ENCODE results near the gene APOBEC3G.
"Not testable (repeated sequence)": the region's sequence is repeated elsewhere in the genome, so short reads cannot be mapped to it uniquely, and the experiment has no call there.

Gene APOBEC3G

DNA sequence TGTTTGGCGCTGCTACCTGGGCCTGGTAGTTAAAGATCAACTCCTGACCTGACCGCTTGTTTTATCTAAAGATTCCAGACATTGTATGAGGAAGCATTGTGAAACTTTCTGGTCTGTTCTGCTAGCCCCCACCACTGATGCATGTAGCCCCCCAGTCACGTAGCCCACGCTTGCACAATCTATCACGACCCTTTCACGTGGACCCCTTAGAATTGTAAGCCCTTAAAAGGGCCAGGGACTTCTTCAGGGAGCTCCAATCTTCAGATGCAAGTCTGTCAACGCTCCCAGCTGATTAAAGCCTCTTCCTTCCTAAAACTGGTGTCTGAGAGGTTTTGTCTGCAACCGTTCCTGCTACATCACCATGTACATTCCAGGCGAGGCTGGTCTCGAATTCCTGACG, 21.4 kb upstream of the APOBEC3G start:
- Histone ChIP-seq H3K36me3 (no peaks in the 10 kb centered on the region), H3K9me3 (no peaks in the 10 kb centered on the region), H3K4me1 (ENCODE audit: control insufficient read depth in 1 of 2, insufficient read depth in 1 of 2, low read depth in 1 of 2, low read length in 1 of 2) (no peaks in the 10 kb centered on the region), H3K4me3 (ENCODE audit: low read depth in 1 of 2, low read length in 1 of 2) (no peak overlapping the region), H3K27me3 (no peaks in the 10 kb centered on the region), H3K27ac (no peak overlapping the region)
- TF ChIP-seq, protein P1, sequence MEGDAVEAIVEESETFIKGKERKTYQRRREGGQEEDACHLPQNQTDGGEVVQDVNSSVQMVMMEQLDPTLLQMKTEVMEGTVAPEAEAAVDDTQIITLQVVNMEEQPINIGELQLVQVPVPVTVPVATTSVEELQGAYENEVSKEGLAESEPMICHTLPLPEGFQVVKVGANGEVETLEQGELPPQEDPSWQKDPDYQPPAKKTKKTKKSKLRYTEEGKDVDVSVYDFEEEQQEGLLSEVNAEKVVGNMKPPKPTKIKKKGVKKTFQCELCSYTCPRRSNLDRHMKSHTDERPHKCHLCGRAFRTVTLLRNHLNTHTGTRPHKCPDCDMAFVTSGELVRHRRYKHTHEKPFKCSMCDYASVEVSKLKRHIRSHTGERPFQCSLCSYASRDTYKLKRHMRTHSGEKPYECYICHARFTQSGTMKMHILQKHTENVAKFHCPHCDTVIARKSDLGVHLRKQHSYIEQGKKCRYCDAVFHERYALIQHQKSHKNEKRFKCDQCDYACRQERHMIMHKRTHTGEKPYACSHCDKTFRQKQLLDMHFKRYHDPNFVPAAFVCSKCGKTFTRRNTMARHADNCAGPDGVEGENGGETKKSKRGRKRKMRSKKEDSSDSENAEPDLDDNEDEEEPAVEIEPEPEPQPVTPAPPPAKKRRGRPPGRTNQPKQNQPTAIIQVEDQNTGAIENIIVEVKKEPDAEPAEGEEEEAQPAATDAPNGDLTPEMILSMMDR (IDR thresholded peaks at IDR 0.05): no peak

DNA sequence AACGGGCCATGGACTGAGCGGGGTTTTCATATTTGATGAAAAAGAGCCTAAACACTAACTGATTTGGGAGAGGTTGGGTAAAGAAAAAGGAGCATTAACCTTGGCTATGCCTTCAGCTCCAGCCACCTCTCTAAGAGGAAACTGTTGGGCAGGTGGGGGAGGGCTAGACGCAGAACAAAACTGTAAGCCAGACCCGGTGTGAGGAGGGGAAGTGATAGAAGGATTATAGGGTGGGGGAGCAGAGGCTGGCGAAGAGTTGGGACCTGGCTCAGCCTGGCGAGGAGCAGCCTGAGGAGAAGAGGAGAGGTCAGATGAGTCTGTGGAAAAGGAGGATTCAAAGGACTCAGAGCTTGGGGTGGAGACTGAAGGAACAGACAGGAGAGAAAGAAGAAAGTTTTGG, 15.8 kb upstream of the APOBEC3G start:
- H3K4me1 ChIP-seq (ENCODE audit: control insufficient read depth in 1 of 2, insufficient read depth in 1 of 2, low read depth in 1 of 2, low read length in 1 of 2); H3K27me3 ChIP-seq; H3K27ac ChIP-seq; H3K36me3 ChIP-seq; H3K4me3 ChIP-seq (ENCODE audit: low read depth in 1 of 2, low read length in 1 of 2); H3K9me3 ChIP-seq: not testable (repeated sequence)

DNA sequence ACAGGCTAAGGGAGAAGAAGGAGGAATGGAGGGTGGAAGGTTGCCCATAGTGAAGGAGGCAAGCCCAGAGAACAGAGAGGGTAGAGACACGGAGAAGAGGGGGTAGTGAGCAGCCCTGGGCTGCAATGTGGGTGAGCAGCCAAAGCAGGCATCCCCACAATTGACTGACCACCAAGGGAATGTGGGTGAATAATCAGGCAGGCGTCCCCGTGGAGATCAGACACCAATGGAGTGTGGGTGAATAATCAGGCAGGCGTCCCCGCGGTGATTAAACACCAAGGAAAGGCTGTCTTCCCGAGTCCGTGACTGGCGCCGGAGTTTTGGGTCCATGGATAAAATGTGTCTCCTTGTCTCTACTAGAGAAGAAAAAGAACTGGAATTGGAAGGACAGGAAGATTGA, 15.1 kb upstream of the APOBEC3G start:
- not testable (repeated sequence) for H3K27me3 ChIP-seq; H3K27ac ChIP-seq; H3K9me3 ChIP-seq; H3K36me3 ChIP-seq; H3K4me1 ChIP-seq (ENCODE audit: control insufficient read depth in 1 of 2, insufficient read depth in 1 of 2, low read depth in 1 of 2, low read length in 1 of 2); H3K4me3 ChIP-seq (ENCODE audit: low read depth in 1 of 2, low read length in 1 of 2)

DNA sequence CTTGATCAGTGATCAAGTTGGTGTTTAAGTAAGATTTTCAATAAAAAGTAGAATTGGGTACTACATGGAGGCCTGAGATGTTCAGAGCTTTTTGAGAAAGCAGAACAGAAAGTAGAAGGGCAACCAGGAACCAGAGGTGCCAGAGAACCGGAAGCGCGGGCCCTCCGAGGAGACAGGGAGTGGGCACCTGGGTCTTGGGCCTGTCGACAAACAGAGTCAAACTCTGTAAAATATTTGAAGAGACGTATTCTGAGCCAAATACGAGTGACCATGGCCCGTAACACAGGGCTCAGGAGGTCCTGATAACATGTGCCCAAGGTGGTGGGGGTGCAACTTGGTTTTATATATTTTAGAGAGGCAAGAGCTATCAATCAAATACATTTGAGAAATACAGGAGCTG, 13.2 kb upstream of the APOBEC3G start:
- not testable (repeated sequence) for H3K9me3 ChIP-seq; H3K4me3 ChIP-seq (ENCODE audit: low read depth in 1 of 2, low read length in 1 of 2); H3K27ac ChIP-seq; H3K4me1 ChIP-seq (ENCODE audit: control insufficient read depth in 1 of 2, insufficient read depth in 1 of 2, low read depth in 1 of 2, low read length in 1 of 2); H3K36me3 ChIP-seq; H3K27me3 ChIP-seq

DNA sequence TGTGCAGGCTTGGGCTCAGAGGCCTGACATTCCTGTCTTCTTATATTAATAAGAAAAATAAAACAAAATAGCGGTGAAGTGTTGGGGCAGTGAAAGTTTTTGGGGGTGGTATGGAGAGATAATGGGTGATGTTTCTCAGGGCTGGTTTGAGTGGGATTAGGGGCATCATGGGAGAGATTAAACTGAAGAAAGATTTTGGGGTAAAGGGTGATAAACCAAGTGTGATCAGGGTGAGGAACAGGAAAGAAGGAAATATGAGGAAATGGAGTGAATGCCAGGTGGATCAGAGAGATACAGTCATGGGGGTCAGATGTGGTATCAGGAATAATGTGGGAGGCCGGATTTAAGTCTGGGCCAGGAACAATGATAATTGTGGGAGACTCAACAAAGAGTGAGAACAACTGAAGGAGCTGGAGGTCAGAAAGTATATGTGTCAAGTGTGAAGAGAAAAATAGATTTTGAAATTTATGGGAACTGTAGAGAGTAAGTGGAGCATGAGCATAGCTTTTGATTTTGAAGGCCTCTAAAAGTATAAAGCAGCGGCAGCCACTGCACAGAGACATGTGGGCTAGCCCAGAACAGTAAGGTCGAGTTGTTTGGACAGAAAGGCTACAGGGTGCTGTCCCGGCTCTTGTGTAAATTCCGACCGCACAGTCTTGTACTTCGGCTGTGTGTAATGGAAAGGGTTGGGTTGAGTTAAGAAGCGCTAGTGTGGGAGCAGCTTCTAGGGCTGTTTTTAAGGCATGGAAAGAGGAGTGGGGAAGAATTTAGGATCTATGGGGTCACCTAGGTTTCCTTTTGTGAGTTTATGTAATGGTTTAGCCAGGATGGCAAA, 10.4 kb upstream of the APOBEC3G start:
- H3K27ac ChIP-seq; H3K27me3 ChIP-seq; H3K36me3 ChIP-seq; H3K4me1 ChIP-seq (ENCODE audit: control insufficient read depth in 1 of 2, insufficient read depth in 1 of 2, low read depth in 1 of 2, low read length in 1 of 2); H3K9me3 ChIP-seq; H3K4me3 ChIP-seq (ENCODE audit: low read depth in 1 of 2, low read length in 1 of 2): not testable (repeated sequence)

DNA sequence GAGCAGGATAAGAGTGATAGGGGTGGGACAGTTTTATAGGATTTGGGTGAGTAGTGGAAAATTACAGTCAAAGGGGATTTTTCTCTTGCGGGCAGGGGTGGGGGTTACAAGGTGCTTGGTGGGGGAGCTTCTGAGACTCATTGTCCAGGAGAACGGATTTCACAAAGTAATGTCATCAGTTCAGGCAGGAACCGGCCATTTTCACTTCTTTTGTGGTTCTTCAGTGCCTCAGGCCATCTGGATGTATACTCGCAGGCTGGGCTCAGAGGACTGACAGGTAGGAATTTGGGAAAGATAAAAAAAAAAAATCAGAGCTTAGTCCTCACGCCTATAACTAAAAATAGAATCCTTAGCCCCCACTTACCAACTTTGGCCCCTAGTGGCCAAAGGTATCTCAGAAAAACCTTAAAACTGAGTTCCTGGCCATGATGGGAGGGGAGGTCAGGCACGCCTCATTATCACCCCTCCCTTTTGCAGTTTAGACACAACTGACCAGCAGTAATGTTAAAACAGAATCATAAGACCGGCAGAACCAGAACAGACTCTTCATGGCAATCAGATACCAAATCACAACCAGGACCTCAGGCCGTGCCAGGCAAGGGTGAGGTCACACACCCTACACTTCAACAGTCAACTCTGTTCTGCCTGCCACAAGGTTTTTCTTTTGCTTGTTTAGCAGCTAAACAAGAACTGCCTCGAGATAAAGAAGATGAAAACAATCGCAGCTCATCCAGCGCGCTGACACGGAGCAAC, 8.9 kb upstream of the APOBEC3G start:
- TF ChIP-seq, protein P1 (IDR thresholded peaks at IDR 0.05): no peak
- H3K36me3 ChIP-seq: no peaks in the 10 kb centered on the region
- H3K27ac ChIP-seq: no peak overlapping the region
- no peaks in the 10 kb centered on the region for H3K27me3 ChIP-seq
- H3K9me3 ChIP-seq: no peaks in the 10 kb centered on the region
- no peaks in the 10 kb centered on the region for H3K4me1 ChIP-seq (ENCODE audit: control insufficient read depth in 1 of 2, insufficient read depth in 1 of 2, low read depth in 1 of 2, low read length in 1 of 2)
- H3K4me3 ChIP-seq (ENCODE audit: low read depth in 1 of 2, low read length in 1 of 2): no peak overlapping the region

DNA sequence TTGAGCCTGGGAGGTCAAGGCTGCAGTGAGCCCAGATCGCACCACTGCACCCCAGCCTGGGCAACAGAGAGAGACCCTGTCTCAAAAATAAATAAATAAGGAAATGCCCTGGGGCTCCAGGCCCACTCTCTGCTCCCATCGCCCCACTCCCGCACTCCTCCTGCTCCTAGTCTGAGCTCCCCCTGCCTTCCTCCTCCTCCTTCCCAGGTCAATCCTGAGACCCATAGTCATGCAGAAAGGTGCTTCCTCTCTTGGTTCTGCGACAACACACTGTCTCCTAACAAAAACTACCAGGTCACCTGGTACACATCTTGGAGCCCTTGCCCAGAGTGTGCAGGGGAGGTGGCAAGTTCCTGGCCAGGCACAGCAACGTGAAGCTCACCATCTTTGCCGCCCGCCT, 6.9 kb upstream of the APOBEC3G start:
- no peak overlapping the region for H3K27ac ChIP-seq
- H3K36me3 ChIP-seq: no peaks in the 10 kb centered on the region
- H3K4me3 ChIP-seq (ENCODE audit: low read depth in 1 of 2, low read length in 1 of 2): no peak overlapping the region
- TF ChIP-seq, protein P1 (IDR thresholded peaks at IDR 0.05): no peak
- H3K9me3 ChIP-seq: no peaks in the 10 kb centered on the region
- H3K27me3 ChIP-seq: no peaks in the 10 kb centered on the region
- H3K4me1 ChIP-seq (ENCODE audit: control insufficient read depth in 1 of 2, insufficient read depth in 1 of 2, low read depth in 1 of 2, low read length in 1 of 2): no peaks in the 10 kb centered on the region

DNA sequence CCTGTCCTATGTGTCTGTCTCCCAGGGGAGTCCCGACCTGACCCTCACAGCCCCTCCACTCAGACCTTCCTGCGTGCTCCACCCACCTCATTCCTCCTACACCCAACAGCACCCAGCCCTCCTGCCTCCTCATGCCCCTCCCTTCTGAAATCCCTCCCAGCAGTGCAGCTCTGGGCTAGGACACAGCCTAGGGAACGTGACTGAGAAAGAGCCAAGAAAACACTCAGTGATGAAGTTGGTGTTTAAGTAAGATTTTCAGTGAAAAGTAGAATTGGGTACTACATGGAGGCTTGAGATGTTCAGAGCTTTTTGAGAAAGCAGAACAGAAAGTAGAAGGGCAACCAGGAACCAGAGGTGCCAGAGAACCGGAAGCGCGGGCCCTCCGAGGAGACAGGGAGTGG, 4.5 kb upstream of the APOBEC3G start:
- not testable (repeated sequence) for H3K27ac ChIP-seq; H3K27me3 ChIP-seq; H3K36me3 ChIP-seq; H3K4me3 ChIP-seq (ENCODE audit: low read depth in 1 of 2, low read length in 1 of 2); H3K9me3 ChIP-seq; H3K4me1 ChIP-seq (ENCODE audit: control insufficient read depth in 1 of 2, insufficient read depth in 1 of 2, low read depth in 1 of 2, low read length in 1 of 2)
